HL-60 (cell line): ENCODE data around the gene TSC22D1.
A peak's percentile ranks its signal among the peaks of the same experiment; 100 is the strongest.

ENCODE experiments used
- DNase-seq, 2 experiments: peaks; one replicate each; pipeline ENCODE4 v3.0.0-alpha.2; 2010 to 2020; ENCODE audit warnings: low read depth in 1 of 2, low spot score in 1 of 2
- H3K27ac ChIP-seq: fragments of 250-450 bp; sonication (Bioruptor Pico); replicated peaks from 2 replicates; pipeline ENCODE4 v1.5.1; 2020; ENCODE audit warnings: mild to moderate bottlenecking, moderate library complexity
- H3K27me3 ChIP-seq: fragments of 250-450 bp; sonication (Bioruptor Pico); 2 replicates; pipeline ENCODE4 v1.5.1; 2021; ENCODE audit warnings: mild to moderate bottlenecking, moderate library complexity; ENCODE audit not compliant: insufficient read depth, poor library complexity, severe bottlenecking
- H3K4me3 ChIP-seq: replicated peaks from 2 replicates; pipeline ENCODE4 v1.5.1; 2011; ENCODE audit warnings: mild to moderate bottlenecking, control low read depth, low read length; ENCODE audit not compliant: insufficient read depth
- GABPA ChIP-seq: IDR thresholded peaks from 2 replicates; pipeline ENCODE4 v1.6.1; 2012; ENCODE audit warnings: low read depth
- POLR2AphosphoS5 ChIP-seq: IDR thresholded peaks from 2 replicates; pipeline ENCODE4 v1.6.1; 2012; ENCODE audit warnings: low read depth
- SPI1 ChIP-seq: IDR thresholded peaks from 2 replicates; pipeline ENCODE4 v1.6.1; 2012; ENCODE audit warnings: low read depth, mild to moderate bottlenecking, borderline replicate concordance
- long read RNA-seq: library from polyadenylated mRNA; unstranded; transcript quantifications from one replicate; pipeline ENCODE4 v2.0.0, GENCODE V29; 2020
- TF ChIP-seq, protein P1 (sequence below): IDR thresholded peaks from one replicate; pipeline ENCODE4 v1.5.1; 2011; ENCODE audit warnings: low read length, control low read depth, inconsistent platforms; ENCODE audit not compliant: insufficient read depth
- TF ChIP-seq, protein P2 (sequence below): IDR thresholded peaks from 2 replicates; pipeline ENCODE4 v1.6.1; 2012; ENCODE audit warnings: low read depth; ENCODE audit not compliant: insufficient replicate concordance

TSC22D1 gene
- long read RNA-seq, full-length matches to known transcripts, result 5 of 7 reads
- long read RNA-seq, partial matches to known transcripts, result 0 of 7 reads
- long read RNA-seq, other reads (novel, unspliced or antisense), result 2 of 7 reads

DNA sequence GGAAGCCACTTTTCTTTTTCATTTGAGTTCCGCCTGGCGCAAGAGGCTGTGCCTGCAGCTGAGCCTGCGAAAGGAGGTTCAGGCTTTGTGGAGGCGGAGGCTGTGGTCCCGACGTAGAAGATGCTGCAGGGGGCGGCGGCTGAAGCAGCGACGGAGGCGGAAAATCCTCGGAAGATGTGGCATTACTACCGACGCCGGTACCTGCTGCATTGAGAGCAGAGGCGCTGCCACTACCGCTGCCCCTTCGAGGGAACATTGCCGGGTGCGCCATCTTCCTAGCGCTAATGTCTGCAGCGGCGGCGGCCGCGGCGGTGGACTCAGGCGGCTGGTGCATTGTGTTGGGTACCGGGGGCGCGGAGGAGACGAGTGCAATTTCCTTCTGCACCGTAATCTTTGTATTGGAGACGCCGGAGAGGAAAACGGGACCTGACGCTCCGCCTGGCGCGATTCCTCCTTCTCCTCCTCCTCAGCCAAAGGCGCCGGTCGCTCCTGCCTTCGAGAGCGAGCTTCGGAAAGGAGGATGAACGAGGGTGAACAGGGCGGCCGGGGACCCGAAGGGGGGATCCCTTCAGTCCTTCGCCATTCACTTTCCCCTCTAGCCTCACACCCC, at the start of gene TSC22D1:
Gene TSC22D1 (minus strand): TSS at position 590 of the 610 bp plus-strand sequence. CDS start 256 bp downstream, at position 334.
- Histone ChIP-seq H3K4me3 (peak within 1 kb of the TSS; percentile 77), H3K27me3 (peaks cover 17% of the 10 kb centered on the region), H3K27ac (peak within 1 kb of the TSS; percentile 80)
- TF ChIP-seq SPI1, result no peak
- TF ChIP-seq POLR2AphosphoS5, result no peak
- TF ChIP-seq, protein P1, sequence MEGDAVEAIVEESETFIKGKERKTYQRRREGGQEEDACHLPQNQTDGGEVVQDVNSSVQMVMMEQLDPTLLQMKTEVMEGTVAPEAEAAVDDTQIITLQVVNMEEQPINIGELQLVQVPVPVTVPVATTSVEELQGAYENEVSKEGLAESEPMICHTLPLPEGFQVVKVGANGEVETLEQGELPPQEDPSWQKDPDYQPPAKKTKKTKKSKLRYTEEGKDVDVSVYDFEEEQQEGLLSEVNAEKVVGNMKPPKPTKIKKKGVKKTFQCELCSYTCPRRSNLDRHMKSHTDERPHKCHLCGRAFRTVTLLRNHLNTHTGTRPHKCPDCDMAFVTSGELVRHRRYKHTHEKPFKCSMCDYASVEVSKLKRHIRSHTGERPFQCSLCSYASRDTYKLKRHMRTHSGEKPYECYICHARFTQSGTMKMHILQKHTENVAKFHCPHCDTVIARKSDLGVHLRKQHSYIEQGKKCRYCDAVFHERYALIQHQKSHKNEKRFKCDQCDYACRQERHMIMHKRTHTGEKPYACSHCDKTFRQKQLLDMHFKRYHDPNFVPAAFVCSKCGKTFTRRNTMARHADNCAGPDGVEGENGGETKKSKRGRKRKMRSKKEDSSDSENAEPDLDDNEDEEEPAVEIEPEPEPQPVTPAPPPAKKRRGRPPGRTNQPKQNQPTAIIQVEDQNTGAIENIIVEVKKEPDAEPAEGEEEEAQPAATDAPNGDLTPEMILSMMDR, result no peak
- TF ChIP-seq, protein P2, sequence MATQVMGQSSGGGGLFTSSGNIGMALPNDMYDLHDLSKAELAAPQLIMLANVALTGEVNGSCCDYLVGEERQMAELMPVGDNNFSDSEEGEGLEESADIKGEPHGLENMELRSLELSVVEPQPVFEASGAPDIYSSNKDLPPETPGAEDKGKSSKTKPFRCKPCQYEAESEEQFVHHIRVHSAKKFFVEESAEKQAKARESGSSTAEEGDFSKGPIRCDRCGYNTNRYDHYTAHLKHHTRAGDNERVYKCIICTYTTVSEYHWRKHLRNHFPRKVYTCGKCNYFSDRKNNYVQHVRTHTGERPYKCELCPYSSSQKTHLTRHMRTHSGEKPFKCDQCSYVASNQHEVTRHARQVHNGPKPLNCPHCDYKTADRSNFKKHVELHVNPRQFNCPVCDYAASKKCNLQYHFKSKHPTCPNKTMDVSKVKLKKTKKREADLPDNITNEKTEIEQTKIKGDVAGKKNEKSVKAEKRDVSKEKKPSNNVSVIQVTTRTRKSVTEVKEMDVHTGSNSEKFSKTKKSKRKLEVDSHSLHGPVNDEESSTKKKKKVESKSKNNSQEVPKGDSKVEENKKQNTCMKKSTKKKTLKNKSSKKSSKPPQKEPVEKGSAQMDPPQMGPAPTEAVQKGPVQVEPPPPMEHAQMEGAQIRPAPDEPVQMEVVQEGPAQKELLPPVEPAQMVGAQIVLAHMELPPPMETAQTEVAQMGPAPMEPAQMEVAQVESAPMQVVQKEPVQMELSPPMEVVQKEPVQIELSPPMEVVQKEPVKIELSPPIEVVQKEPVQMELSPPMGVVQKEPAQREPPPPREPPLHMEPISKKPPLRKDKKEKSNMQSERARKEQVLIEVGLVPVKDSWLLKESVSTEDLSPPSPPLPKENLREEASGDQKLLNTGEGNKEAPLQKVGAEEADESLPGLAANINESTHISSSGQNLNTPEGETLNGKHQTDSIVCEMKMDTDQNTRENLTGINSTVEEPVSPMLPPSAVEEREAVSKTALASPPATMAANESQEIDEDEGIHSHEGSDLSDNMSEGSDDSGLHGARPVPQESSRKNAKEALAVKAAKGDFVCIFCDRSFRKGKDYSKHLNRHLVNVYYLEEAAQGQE, result no peak
- peak in 1 of 2 experiments; percentile 22 for DNase-seq

DNA sequence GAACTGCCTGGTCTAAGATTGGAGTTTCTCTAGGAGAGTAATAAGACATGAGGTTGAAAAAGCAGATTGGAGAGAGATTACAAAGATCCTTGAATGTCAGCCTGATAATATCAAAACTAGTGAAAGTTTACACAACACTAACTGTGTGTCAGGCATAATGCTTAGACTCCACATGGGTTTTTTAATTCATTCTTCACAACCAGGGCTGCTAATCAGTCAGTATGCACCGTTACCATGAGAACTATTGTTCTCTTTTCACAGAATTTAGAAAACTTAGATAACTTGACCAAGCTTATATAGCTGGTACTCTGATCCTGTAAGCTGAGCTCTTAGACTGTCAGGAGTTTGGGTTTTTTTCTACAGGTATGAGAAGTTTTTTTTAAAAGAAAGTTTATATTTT, 46.6 kb upstream of the TSC22D1 start:
- no peak for DNase-seq
- TF ChIP-seq POLR2AphosphoS5, result no peak
- TF ChIP-seq SPI1, result no peak
- TF ChIP-seq, protein P1, result no peak
- TF ChIP-seq, protein P2, result no peak
- no peak for TF ChIP-seq GABPA
- Histone ChIP-seq H3K27me3 (peaks cover 2% of the 10 kb centered on the region), H3K27ac (no peak overlapping the region), H3K4me3 (no peak overlapping the region)

DNA sequence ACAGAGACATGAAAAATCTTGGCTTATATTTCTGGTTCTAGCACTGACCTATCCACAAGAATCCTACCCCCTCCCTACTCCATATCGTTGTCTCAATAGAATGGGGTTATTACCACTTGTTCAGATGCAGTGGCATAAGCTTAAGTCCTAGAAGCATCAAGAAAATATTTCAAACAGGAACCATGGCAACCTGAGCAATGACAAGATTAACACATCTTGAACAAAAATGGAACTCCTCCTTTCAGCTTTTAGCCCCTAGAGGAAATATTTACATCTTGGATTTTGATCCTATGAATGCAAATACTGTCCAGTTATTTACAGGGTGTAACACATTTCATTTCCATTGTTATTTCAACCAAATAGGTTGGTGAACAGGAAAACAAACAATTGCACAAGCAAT, 46.1 kb upstream of the TSC22D1 start:
- TF ChIP-seq, protein P2, result no peak
- no peak for TF ChIP-seq GABPA
- no peak for DNase-seq

More for the DNA sequence above, 46.1 kb upstream of the TSC22D1 start:
- Histone ChIP-seq H3K27me3 (peaks cover 2% of the 10 kb centered on the region), H3K4me3 (no peak overlapping the region), H3K27ac (no peak overlapping the region)
